Amygdala (tissue), 56 donors: ENCODE data around the gene PRR20G.
"Not testable (repeated sequence)": the region's sequence is repeated elsewhere in the genome, so short reads cannot be mapped to it uniquely, and the experiment has no call there.

Experiments
- DNase-seq, 56 donors: peaks; one replicate each; lab custom pipeline; 2025; lab: John Stamatoyannopoulos, UW

Gene PRR20G

DNA sequence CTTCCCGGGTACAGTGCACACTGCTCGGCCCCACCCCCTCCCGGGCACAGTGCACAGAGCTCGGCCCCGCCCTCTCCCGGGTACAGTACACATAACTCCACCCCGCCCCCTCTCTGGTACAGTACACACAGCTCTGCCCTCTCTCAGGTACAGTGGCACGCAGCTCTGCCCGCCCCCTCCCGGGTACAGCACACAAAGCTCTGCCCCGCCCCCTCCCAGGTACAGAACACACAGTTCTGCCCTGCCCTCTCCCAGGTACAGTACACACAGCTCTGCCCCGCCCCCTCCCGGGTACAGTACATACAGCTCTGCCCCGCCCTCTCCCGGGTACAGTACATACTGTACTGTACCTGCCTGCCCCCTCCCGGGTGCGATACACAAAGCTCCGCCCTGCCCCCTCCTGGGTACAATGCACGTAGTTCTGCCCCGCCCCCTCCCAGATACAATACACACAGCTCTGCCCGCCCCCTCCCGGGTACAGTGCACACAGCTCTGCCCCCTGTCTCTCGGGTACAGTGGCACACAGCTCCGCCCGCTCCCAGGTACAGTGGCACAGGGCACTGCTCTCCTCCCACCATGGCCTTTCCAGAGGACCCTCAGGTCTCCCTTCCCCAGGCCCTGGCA lies 16.4 kb upstream of the PRR20G start:
- no peak for DNase-seq

- DNase-seq = no peak
Measured at GRCh38 chr3:127299276-127299675, 11.4 kb upstream of the PRR20G start.

GRCh38 chr3:127296959-127297358 lies 9.1 kb upstream of the PRR20G start:
- no peak for DNase-seq

- no peak for DNase-seq
Measured at GRCh38 chr3:127296166-127296565, 8.3 kb upstream of the PRR20G start.

GRCh38 chr3:127293650-127294049 lies 5.8 kb upstream of the PRR20G start:
- not testable (repeated sequence) for DNase-seq

- no peak for DNase-seq
Measured at GRCh38 chr3:127291611-127292010, 3.8 kb upstream of the PRR20G start.

DNA sequence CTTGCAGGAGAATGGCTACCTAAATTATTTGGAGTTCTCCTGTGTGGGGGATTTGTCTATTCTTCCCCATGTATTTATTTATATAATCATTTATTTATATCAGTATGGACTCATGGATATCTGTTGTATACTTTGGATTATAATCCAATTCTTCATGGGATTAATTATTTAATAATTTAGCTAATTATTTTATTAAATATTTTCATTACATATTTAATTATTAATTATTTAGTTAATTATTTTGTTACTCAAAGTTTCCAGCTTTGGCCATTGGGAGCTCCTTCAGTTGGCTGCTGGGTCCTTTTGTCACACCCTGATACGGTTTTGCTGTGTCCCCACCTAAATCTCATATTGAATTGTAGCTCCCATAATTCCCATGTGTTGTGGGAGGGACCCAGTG lies 3.3 kb upstream of the PRR20G start:
- no peak for DNase-seq

DNA sequence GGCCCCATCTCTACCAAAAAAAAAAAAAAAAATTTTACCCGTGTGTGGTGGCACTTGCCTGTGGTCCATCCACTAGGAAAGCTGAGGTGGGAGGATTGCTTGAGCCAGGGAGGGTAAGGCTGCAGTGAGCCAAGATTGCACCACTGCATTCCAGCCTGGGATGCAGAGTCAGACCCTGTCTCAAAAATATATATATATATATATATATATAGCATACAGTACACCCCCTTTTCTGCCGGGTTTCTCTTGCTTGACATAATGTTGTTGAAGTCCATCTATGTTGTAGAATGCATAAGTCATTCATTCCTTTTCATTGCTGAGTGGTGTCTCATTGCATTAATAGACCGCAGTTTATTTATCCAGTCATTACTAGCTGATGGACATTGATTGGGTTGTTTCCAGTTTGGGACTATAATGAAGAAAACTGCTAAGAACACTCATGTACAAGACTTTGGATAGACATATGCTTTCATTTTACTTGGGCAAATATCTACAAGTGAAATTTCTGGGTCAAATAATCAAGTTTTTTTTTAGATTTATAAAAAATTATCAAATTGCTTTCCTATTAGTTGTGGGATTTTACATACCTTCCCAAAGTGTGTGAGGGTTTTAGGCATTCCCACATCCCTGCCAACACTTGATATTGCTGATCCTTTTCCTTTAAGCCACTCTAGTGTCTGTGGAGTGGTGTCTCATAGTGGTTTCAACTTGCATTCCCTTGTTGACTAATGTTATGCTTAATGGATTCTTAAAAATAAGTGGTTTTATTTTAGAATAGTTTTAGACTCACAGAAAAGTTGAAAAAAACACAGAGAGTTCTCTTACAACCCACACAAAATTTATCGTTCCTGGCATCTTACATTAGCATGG lies 2.1 kb upstream of the PRR20G start:
- DNase-seq = no peak

- DNase-seq = no peak
Measured at GRCh38 chr3:127288921-127289705, 1.3 kb upstream of the PRR20G start.

GRCh38 chr3:127288343-127288742 lies 497 bp upstream of the PRR20G start:
- DNase-seq = no peak

GRCh38 chr3:127286571-127287140 lies 1.2 kb downstream of the PRR20G start:
- DNase-seq = no peak

DNA sequence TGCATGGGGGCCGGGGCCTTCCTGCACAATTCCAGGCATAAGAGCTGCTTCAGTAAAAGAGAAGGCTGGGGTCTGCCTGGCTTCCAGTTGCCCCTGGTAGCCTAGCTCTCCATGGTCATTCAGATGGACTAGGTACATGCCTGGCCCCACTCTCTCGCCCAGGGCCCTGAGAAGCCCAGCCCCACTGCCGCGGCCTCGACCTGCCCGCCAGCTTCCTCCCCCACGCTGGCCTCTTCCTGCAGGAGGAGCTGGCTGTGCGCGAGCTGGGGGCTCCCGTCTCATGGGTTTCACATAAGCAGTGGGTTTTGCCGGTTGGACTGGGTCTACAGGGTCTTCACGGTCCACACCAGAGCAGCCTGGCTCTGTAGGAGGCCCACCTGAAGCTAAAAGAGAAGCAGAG lies 3.6 kb downstream of the PRR20G start:
- no peak for DNase-seq

GRCh38 chr3:127277561-127277960 lies 10.3 kb downstream of the PRR20G start:
- no peak for DNase-seq

- no peak for DNase-seq
Measured at GRCh38 chr3:127276995-127277394, 10.9 kb downstream of the PRR20G start.

- DNase-seq = no peak
Measured at GRCh38 chr3:127276396-127276795, 11.4 kb downstream of the PRR20G start.

- no peak for DNase-seq
Measured at GRCh38 chr3:127275287-127275781, 12.5 kb downstream of the PRR20G start.

GRCh38 chr3:127274200-127274760 lies 13.6 kb downstream of the PRR20G start:
- no peak for DNase-seq

DNA sequence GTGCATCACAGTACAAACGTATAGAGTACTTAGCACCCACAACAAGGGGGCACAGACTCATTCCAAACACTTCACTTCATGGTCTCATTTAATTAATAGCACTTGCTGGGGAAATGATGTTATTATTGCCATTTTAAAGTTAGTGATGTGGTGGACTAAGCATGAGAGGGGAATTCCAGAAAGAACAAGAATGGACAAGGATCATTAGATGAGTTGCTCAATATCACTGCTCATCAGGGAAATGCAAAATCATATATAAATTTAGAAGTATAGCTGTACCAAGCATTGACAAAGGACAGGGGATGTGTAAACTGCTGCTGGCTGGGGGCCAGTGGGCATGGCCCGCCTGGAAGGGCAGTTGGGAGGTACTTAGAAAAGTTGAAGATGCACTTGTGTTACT lies 14.6 kb downstream of the PRR20G start:
- no peak for DNase-seq

- DNase-seq = no peak
Measured at GRCh38 chr3:127266186-127266585, 21.7 kb downstream of the PRR20G start.

DNA sequence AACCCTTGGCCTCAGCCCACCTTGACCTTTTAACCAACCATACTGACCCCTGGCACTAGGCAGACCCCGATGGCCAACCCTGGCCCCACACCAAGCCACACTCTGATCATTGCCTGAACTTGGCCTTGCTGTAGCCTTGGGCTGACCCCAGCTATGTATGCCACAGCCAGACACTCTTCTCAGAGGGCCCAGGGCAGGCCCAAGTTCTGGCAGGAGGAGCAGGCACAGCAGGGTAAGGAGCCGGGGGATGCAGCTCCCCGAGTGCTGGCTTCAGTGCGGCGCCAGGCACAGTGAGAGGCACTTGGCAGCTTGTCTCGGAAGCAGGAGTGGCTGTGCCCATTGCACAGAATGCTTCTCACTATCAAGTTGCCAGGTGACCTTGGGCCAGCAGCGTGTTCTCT lies 22.3 kb downstream of the PRR20G start:
- no peak for DNase-seq
